HG03175 (cell line): ENCODE measurements around the gene TPO.
"Not testable (repeated sequence)": the region's sequence is repeated elsewhere in the genome, so short reads cannot be mapped to it uniquely, and the experiment has no call there.

Experiments
- ATAC-seq: cut with Tn5 transposase; IDR thresholded peaks from one replicate; pipeline ENCODE4 v1.9.1; 2021; ENCODE audit warnings: mild to moderate bottlenecking, moderate library complexity; ENCODE audit not compliant: unreplicated experiment

TPO gene

GRCh38 chr2:1413156-1413710, at the start of gene TPO:
Gene TPO (plus strand): TSS chr2:1413463. CDS start chr2:1414409, 946 bp downstream.
- ATAC-seq: no peak

GRCh38 chr2:1366546-1367134, 46.6 kb upstream of the TPO start:
- no peak for ATAC-seq

GRCh38 chr2:1367601-1368000, 45.7 kb upstream of the TPO start:
- no peak for ATAC-seq

GRCh38 chr2:1369905-1370304, 43.4 kb upstream of the TPO start:
- no peak for ATAC-seq

DNA sequence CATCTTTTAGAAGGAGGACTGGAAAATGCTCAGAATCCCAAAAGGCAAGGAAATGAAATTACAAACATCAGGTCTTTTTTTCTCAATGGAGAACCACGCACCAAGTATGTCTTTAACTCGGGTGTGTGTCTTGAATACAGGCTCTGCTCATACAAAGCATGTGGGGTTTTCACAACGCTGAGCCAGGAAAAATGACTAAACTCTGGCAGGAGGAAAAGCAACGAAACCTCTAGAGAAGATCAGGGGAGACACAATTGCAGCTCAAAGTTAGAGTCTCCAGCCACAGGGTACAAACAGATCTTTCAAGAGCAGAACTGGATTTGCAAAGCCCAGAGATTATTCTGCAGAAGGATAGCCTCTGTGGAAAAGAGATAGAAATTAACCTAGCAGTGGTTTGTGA, 42.8 kb upstream of the TPO start:
- no peak for ATAC-seq

GRCh38 chr2:1371082-1371481, 42.2 kb upstream of the TPO start:
- no peak for ATAC-seq

DNA sequence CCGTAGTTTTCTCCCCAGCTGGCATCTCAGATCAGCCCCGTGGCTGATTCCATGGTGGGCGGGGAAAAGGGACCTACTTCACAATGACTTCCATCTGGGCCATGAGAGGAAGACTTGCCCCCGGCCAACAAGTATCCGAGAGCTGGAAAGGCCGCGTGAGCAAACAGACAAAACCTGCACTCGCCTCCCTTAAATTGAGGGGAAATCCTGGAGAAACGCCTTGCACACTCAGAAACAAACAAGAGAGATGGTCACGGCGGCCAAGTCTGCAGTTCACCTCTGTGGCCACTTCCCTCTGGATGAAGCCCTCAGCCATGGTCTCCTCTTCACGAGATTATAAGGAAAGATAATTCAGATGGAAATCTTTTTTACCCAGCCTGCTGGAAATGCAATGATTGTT, 39.4 kb upstream of the TPO start:
- no peak for ATAC-seq

DNA sequence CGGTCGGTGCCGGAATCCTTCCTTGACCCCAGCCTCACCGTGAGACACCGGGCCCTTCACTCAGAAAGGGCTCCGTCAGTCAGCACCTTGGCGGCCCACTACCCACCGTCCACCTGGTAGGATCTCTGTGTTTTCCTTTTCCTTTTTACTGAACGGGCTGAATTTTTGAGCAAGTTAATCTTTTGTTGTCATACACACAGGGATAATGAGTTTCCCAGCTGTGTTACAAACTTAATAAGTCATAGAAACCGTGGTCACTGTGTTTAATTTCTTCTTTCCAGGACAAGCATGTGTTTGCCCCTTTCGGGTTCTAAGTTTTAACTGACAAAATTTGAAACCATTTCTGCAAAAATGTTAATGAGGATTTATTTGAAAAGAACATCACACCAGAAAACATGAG, 39.0 kb upstream of the TPO start:
- no peak for ATAC-seq

DNA sequence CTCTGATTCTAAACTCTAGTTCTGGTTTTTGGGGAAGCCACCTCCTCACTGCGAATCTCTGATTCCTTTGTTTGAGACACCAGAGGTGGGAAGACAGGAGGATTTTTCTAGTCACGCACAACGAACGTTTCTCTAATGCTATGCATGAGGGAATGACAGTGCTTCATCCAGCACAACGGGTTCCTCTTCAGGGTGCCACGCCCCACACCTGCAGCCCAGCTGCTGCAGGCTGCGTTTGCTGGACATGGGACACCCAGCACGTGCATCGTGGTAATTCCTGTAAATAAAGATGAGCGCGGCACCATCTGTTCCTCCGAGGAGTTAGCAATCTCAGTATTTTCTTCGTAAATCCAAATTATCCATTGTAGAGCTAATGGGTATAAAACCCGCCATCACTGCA, 37.5 kb upstream of the TPO start:
- ATAC-seq: no peak

DNA sequence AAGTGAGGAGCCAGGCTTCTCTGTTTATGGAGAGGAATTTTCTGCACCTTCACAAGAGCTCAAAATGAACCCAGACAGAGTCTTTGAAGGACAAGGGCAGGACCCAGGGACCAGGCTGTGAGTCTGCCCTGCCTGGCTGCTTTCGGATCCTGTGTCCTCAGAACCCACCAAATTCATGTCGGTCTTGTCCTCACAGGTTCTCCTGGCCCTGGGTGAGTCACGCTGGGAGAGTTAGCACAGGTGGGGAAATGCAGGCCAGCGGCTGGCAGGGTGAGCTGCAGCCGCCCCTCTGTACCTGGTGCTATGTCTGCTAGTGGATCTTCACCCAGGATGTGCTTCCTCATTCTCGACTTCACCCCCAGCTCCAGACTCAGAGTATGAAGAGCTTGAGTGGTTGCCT, 35.8 kb upstream of the TPO start:
- no peak for ATAC-seq

DNA sequence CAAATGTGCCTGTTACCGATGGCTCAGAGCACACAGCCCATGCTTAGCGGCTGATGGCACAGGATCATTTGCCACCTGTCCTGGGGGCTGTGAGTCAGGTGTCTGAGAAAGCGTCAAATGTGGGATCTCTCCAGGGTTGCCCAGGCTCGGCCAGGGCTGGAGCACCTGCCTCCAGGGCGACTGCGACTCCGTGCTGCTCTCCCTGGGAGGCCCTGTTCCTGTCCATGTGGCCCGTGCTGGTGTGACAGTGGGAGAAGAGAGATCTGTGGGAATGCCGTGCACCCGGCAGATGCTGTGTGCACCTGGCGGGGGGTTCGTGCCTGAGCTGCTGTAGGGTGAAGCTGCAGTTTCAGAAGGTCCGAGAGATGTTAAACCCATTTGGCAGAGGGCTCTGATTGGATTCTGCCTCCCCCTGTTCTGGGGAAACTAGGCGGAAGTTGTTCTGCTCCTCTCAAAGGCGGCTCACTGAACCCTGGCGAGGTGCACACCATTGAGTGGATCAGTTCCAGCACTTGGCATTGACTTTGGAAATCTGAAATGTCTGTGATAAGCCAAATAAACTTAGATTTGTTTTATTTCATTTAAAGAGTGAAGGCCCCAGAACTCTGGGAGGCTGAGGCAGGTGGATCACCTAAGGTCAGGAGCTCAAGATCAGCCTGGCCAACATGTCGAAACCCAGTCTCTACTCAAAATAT, 34.7 kb upstream of the TPO start:
- ATAC-seq: no peak

- no peak for ATAC-seq
These were observed 31.6 kb upstream of the TPO start for GRCh38 chr2:1381644-1382043.

DNA sequence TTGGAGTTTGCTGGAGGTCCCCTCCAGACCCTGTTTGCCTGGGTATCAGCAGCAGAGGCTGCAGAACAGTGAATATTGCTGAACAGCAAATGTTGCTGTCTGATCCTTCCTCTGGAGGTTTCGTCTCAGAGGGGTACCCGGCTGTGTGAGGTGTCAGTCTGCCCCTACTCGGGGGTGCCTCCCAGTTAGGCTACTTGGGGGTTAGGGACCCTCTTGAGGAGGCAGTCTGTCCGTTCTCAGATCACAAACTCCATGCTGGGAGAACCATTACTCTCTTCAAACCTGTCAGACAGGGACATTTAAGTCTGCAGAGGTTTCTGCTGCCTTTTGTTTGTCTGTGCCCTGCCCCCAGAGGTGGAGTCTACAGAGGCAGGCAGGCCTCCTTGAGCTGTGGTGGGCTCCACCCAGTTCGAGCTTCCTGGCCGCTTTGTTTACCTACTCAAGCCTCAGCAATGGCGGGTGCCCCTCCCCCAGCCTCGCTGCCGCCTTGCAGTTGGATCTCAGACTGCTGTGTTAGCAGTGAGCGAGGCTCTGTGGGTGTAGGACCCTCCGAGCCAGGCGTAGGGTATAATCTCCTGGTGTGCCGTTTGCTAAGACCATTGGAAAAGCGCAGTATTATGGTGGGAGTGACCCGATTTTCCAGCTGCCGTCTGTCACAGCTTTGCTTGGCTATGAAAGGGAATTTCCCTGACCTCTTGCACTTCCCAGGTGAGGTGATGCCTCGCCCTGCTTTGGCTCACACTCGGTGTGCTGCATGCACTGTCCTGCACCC, 25.1 kb upstream of the TPO start:
- ATAC-seq: not testable (repeated sequence)

DNA sequence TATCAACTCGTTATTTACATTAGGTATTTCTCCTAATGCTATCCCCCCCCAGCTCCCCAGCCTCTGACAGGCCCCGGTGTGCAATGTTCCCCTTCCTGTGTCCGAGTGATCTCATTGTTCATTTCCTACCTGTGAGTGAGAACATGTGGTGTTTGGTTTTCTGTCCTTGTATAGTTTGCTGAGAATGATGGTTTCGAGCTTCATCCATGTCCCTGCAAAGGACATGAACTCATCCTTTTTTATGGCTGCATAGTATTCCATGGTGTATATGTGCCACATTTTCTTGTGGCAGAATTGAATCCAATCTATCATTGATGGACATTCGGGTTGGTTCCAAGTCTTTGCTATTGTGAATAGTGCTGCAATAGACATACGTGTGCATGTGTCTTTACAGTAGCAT, 23.1 kb upstream of the TPO start:
- not testable (repeated sequence) for ATAC-seq

- no peak for ATAC-seq
These were observed 19.9 kb upstream of the TPO start for GRCh38 chr2:1393321-1393720.

DNA sequence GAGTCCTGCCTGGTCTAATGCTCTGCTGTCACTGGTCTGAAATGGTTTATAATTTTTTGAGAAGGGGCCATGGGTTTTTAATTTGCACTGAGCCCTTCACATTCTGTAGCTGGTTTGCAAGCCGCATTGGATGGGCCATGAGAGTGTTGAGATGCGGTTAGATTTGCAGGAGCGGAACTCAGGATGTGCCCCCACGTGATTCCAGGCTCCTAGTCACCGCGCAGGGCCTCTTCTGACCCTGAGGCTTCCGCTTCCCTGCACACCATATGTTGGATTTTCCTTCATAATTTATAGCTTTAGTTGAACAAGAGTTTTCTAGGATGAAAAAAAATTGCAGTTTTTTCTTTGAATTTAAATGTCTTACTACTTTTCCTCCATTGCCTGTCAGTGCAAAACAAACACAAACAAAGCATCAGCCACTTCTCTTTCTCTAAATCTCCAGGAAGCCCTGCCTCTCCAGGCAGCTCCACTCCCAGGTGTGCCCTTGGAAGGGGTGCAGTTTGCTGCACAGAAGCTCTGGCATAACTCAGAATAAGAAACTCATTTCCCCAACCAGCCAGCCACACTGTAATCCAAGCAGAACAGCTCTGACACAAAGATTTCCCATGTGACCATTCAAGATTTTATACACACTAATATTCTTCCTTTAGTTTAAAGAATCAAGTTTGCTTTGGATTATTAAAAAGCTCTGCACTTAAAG, 18.4 kb upstream of the TPO start:
- ATAC-seq: no peak

DNA sequence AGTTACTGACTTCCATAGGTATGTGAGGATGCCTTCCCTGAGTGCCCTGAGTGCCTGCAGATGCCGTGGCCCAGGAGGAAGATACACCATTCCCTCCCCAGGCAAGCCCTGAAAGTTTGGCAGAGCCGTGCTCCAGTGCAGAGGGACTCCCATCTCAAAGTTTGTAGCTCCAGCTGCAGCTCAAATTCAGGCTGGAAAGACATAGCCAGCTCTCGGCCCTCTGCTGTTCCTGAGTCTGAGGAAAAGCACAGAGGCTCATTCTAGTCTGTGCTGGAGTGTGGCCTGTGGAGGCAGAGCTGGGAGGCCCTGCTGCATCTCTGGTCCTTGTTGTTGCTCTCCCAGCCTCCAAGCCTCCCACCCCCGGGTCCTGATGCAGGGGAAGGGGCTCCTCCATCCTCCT, 15.9 kb upstream of the TPO start:
- ATAC-seq: no peak

GRCh38 chr2:1398191-1398590, 15.1 kb upstream of the TPO start:
- ATAC-seq: no peak

GRCh38 chr2:1400943-1401735, 12.1 kb upstream of the TPO start:
- ATAC-seq: no peak

DNA sequence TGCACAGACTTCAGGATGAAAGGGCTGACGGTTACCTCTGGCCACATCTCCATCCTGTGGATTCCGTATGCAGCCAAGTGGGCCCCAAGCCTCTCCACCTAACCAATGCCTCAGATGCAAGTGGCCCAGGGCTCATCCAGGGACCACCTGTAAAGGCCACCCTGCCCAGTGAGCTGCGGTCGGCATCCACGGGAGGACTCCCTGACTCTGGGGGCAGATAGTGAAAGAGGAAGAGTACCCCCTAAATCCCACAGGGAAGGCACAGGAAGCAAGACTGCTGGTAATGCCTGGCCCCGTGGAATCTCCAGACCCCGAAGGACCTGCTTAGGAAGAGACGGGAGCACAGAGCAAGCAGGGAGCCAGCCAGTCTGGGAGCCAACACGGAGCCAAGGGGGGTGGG, 11.2 kb upstream of the TPO start:
- ATAC-seq: no peak
